T-helper 1 cell treated with Interleukin-12 subunit alpha and Interleukin-12 subunit beta and Interleukin-4 antibody, amounts not matched to agents 30 ng/mL and 1 ng/mL, for 36 hours (primary cell): ENCODE measurements around the gene SCGN. TPM values are rescaled to one million over a fixed set of nuclear protein-coding genes. Genes with fewer than 3 reads are reported as not detected.

Experiments used
- intact Hi-C: fragments of 100-400 bp; cut with micrococcal nuclease; formaldehyde crosslinking; loops from one replicate; pipeline ENCODE4 v1.15.1; 2024
- total RNA-seq: library from RNA; stranded (reverse); gene quantifications from 2 replicates; pipeline ENCODE4 v1.2.3, GENCODE V29; 2022

The SCGN gene
- total RNA-seq: not detected in 2 replicates

DNA sequence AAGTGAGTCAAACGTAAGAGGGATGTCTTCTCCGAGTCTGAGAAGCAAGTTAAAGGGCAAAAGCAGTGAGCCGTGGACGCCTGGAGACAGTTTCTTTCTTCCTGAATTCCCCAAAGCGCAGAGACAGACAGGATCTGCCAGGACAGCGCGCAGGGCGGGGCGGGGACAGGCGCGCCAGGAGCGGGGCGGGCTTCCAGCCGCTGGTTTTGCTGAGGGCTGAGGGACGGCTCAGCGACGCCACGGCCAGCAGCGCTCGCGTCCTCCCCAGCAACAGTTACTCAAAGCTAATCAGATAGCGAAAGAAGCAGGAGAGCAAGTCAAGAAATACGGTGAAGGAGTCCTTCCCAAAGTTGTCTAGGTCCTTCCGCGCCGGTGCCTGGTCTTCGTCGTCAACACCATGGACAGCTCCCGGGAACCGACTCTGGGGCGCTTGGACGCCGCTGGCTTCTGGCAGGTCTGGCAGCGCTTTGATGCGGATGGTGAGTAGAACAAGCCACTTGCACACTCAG, at the start of gene SCGN:
TSS of gene SCGN (plus strand) at position 209 of the 509 bp plus-strand sequence. CDS start at position 398, 189 bp downstream.
- intact Hi-C loops: no loop called here

- intact Hi-C loops: loop anchor here (1.0 kb wide), 5 partner anchors 46 to 379 kb away; no protein-coding TSS in a partner anchor
Measured at GRCh38 chr6:25602674-25602982, 49.4 kb upstream of the SCGN start.

GRCh38 chr6:25603251-25603650, 48.8 kb upstream of the SCGN start:
- intact Hi-C loops: no loop called here

DNA sequence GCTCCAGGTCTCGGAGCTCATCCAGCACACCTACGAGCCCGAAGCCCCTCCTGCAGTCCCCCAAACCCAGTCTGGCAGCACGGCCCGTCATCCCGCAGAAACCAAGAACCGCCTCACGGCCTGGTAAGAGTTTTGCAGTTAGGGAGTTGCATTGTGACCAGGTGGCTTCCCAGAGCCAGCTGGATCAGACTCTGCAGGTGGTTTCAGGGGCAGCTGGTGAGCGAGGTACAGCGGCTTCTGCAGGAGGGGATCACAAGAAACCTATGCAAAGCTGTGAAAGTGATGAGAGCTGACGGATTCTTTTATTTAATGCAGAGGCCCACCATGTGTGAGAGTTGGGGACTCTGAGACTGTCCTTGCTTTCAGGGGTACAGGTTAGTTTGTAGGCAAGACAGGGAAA, 45.9 kb upstream of the SCGN start:
- intact Hi-C loops: no loop called here

DNA sequence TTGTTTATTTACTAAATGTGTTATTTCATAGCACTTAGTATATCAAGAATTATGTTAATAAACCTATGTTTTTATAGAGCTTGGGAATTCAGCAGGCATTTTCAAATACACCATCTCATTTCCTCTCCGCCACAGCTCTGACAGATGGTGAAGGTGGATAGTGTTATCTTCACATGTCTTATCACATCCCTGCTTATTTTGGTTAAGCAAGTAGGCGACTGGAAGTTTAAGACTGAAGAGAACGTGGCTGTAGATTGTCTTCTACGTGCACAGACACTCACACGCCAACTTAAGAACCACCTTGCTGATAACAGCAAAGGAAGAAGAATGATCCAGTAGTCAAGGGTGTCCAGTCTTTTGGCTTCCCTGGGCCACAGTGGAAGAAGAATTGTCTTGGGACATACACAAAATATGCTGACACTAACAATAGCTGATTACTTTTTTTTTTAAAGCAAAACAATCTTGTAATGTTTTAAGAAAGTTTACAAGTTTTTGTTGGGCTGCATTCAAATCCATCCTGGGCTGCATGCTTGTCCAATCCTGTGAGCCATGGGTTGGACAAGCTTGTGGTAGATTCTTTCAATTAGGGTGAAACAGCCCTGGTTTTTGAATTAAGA, 43.3 kb upstream of the SCGN start:
- intact Hi-C loops: no loop called here

- intact Hi-C loops: no loop called here
Measured at GRCh38 chr6:25612666-25613065, 39.3 kb upstream of the SCGN start.

DNA sequence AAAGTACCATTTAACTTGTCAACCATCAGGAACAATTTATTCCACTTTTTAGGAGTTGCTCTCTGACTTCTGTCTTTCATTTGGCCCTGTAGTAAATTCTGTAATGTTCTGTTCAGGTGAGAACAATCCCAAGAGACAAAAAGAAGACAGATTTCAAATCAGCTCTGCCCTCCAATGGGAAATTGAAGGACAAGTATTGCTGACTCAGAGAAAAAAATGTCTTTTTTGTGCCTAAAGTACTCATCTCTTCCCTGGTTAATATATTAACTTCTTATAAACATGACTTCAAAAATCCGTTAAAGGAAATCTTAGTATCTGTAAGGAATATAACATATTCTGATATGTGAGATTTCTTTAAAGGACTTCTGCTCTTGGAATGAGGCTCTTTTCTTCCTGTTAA, 38.6 kb upstream of the SCGN start:
- intact Hi-C loops: no loop called here

DNA sequence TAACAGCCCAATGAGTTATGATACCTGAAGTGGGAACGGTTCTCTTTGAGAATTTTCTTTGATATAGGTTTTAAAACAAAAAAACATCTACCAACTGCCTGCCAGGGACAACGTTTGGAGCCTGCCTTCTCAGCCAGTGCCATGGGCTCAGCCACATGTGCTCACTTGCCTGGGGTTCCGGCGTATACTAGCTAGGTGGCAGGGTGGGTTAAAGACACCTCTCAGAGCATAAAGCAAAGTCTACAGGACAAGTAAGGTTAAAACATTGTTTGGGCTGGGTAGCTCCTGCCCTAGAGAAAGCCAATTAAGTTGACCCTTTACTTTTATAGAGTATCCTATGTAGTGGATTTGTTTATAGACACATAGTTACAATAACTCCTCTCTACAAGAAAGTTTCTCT, 38.0 kb upstream of the SCGN start:
- intact Hi-C loops: no loop called here

GRCh38 chr6:25615471-25615870, 36.5 kb upstream of the SCGN start:
- intact Hi-C loops: no loop called here

DNA sequence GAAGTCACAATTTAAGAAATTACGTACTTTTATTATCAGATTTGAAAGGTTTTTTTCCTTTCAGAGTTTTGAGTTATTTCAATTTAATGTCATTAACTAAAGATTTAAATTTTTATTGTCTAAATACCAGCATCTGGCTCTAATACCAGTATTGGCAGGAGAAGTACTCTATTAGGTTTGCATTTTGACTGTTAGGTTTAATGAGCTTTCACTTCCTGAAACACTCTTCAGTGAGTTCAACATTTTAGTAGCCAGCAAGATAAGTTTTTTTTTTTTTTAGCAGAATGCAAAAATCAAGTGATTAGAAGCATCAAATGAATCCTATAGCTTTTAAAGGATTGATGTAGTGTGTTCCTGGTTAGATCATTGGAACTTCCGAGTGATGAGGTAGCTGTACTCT, 34.0 kb upstream of the SCGN start:
- intact Hi-C loops: no loop called here

GRCh38 chr6:25619217-25619616, 32.8 kb upstream of the SCGN start:
- intact Hi-C loops: no loop called here

DNA sequence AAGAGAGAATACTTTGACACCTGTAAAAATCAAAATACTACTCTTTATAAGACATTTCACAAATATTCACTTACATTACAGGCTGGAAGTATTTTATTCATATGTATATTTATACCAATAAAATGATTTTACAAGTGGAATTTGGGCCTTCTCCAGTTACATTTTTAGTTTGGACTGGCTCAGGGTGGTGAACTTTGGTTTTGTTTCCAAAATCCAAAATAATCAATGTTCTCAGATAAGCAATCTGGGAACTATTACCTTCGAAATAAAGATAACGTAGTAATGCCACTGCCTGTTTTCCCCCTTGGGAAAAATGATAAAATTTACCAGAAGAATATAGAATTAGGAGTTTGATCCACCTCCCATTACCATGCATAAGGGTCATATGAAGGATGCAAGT, 31.6 kb upstream of the SCGN start:
- intact Hi-C loops: no loop called here

GRCh38 chr6:25623065-25623464, 28.9 kb upstream of the SCGN start:
- intact Hi-C loops: no loop called here

DNA sequence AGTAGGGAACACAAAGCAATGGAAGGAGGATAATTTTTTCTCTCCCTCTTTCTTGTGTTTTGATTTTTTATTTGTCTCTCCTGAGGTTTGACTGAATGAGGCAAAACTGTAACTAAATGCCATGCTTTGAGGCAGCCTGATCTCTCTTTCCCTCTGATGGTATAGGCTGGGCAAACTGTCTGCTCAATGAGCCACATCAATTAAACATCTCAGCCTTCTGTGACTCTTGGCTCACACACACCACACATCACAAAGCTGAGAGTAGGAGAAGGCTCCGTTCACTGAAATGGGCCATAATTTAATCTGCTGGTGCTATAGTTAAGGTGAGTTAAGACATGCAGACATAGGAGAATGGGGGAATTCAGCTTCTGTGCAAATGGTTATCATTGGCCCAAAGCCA, 28.1 kb upstream of the SCGN start:
- intact Hi-C loops: no loop called here

- intact Hi-C loops: no loop called here
Measured at GRCh38 chr6:25627001-25627400, 25.0 kb upstream of the SCGN start.

DNA sequence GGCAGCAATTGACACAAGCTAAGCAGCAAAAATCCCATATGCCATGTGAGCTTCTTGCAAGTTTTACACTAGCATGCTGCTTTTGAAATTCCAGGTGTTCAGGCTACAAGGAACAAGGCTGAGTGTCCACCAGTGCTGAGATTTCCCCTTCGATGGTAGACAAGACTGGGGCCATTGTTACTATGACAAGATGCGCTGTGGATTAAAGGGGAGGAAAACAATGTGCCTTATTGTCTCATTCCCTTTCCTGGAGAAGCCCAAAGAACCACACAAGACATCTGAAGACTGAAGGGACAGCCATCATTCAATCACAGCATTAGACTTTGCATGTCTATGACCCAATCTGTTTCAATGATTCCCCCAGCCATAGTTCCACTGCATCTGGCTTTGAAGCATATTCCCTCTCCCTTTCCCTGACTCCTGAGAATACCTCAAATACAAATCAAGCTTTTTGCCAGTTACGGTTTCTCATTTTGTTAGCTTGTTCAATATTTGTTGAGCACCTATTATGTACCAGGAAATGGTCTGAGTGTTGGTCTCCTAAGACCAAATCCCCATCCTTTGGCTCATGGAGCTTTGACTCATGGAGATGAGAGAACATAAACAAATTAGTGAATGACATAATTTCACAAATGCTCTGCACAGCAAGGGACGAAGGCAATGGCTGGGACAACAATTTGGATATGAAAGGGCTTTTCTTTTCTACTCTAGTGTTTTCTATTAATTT, 23.4 kb upstream of the SCGN start:
- intact Hi-C loops: no loop called here

DNA sequence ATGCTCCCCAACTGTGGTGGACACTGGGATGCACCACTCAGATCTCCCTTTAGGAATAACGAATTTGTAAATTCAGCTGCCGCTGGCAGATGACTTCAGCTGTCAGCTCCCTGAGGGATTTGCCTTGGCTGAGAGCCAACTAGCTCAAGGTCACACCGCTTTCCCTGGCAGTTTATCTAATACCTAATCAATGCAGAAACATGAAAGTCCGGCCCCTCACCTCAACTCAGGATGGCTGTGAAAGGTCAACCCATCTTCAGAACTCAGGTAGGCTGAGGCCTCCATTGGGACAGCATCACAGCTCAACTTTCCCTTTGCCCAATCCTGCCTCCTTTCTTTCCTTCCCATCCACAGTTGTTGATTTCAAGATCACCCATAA, 22.8 kb upstream of the SCGN start:
- intact Hi-C loops: no loop called here

DNA sequence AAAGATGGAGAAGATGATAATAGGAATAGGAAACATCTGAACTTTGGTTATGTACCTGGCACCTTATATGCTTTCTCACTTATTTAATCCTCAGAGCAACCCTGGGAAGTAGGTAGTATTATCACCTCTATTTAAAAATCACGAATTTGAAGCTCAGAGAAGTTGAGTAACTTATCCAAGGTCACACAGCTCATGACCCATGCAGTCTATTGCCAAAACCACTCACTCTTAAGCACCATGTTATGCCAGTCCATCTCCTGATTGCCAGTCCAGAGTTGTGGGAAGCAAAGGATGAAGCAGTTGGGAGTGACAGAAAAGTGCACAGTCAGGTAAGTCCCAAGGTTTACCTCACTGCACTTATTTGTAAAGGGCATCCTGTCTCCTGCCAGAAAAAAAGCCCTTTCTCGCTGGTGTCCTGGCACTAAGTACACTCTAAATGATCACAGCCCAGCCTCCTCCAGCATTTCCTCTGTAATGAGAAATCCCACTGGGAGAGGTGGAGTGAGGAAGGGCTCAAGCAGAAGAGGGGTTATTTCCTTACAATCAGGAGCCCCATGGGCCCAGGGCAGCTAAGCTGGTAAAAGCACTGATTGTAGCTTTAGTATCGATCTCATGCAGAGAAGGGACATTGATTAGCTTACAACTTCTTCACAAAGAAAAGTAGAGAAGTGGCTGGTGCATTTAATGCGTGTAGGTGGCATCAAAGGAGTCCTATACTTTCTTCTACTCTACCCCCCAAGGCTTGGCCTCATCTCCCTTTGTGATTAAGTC, 21.3 kb upstream of the SCGN start:
- intact Hi-C loops: no loop called here

DNA sequence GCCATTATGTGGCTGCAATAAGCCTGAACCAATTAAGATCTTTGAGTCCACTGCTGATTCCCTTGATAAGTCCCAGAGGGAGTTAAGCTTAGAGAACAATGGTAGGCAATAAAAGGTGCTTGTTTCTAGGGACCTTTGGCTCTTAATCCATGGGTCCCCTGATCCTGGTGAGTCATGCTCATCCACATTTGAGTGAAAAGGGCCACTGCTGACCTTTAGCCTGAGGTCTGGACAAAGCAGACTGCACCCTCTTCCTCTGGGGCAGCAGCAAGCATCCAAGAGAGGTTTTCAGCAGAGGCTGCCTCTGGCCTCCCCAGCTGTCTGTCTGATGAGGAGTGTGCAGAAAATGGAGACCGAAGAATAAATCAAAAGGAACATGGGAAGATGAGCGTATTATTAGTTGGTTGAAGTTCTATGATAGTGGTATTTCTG, 16.1 kb upstream of the SCGN start:
- intact Hi-C loops: no loop called here

- intact Hi-C loops: no loop called here
Measured at GRCh38 chr6:25637211-25637610, 14.8 kb upstream of the SCGN start.

GRCh38 chr6:25637960-25638434, 14.0 kb upstream of the SCGN start:
- intact Hi-C loops: no loop called here

DNA sequence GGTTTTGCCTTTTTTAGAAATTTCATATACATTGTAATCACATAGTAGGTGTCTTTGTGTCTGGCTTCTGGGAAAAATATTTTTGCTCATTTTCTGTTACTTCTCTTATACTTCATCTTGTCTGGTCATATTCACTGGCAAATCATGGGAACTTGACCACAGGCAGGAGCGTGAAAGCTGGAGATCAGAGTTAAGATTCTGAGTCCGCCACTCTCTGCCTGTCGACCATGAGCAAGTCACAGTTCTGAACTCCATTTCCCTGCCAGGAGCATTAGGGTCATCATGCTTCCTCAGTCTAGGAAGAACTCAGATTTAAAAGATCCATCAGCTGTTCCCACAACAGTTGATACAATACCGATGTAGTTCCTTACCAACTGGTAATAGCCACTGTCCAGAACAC, 12.4 kb upstream of the SCGN start:
- intact Hi-C loops: no loop called here
